ENCODE measurements around the gene CPD.

Gene CPD

DNA sequence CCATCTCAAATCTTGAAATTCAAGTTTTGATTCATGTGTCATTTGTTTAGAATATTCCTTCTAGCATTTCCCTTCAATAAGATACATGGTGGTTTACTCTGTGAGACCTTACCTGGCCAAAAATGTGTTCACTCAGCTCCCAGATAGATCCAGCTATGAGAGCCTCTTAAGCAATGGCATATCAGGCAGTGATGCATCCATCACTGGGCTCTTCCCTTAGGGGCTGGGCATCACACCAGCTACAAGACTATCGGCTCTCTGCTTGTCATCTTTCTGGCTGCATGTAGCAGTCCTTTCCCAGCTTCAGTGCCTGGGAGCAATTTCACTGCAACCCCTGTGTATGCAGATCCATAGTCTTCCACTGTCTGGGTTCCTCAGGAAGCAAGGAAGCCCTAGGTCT is 139.1 kb downstream of the CPD start:
- DNase-seq, result no peak

DNA sequence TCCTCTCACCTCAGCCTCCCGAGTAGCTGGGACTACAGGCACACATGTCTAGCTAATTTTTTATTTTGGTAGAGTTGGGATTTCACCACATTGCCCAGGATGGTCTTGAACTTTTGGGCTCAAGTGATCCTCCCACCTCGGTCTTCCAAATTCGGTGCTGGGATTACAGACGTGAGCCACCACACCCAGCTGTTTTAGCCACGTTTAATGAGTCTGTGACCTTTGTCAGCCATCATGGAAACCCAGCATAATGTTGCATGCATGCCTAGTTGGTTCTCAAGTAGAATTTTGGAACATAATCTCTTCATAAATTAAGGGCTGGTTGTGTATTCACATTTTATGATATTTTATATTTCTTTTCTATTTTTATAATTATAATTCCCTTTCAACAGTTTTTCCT is 140.4 kb downstream of the CPD start:
- no peak for DNase-seq

Data from GOT3 (cell line).